ENCODE measurements around the gene ANGPTL8. TPM values are rescaled to one million over a fixed set of nuclear protein-coding genes. Genes with fewer than 3 reads are reported as not detected.

ANGPTL8 gene
- total RNA-seq, 6 donors from 2014 or later: 5.2 TPM; not detected in 5

- Histone ChIP-seq H3K36me3 (peaks cover 0 to 90% (median 21%) of the 10 kb centered on the region in 4 donors), H3K27me3 (no peaks in the 10 kb centered on the region), H3K9me3 (no peaks in the 10 kb centered on the region), H3K4me1 (peaks cover 0 to 16% (median 13%) of the 10 kb centered on the region in 4 donors), H3K27ac (no peak overlapping the region), H3K4me3 (no peak overlapping the region)
- no peak for TF ChIP-seq CTCF (IDR thresholded peaks at IDR 0.05)
- TF ChIP-seq POLR2AphosphoS5 (IDR thresholded peaks at IDR 0.05): no peak
- no peak for TF ChIP-seq POLR2A (IDR thresholded peaks at IDR 0.05)
- TF ChIP-seq EP300 (IDR thresholded peaks at IDR 0.05): no peak
- ATAC-seq (ENCODE audit: low FRiP score in 2 of 2) (no peak), DNase-seq (no peak)
- WGBS, 2 donors: 79 to 84% methylated on average over 9 of the region's 9 CpGs
Observed at GRCh38 chr19:11205939-11206570, 33.4 kb upstream of the ANGPTL8 start.

- TF ChIP-seq CTCF (IDR thresholded peaks at IDR 0.05) (no peak), EP300 (IDR thresholded peaks at IDR 0.05) (no peak), POLR2A (IDR thresholded peaks at IDR 0.05) (no peak), POLR2AphosphoS5 (IDR thresholded peaks at IDR 0.05) (no peak)
- peaks cover 0 to 11% (median 6%) of the 10 kb centered on the region in 4 donors for H3K4me1 ChIP-seq
- H3K4me3 ChIP-seq: no peak overlapping the region
- DNase-seq: peak in 1 of 2 donors; percentile 86
- peaks cover 0 to 87% (median 28%) of the 10 kb centered on the region in 4 donors for H3K36me3 ChIP-seq
- no peak overlapping the region for H3K27ac ChIP-seq
- 84 to 88% methylated on average over 34 to 36 of the region's 38 CpGs for WGBS, 2 donors
- H3K9me3 ChIP-seq: no peaks in the 10 kb centered on the region
- ATAC-seq (ENCODE audit: low FRiP score in 2 of 2): peak in 1 of 2 donors; percentile 42
- H3K27me3 ChIP-seq: no peaks in the 10 kb centered on the region
Observed at GRCh38 chr19:11208561-11209471, 30.6 kb upstream of the ANGPTL8 start.

DNA sequence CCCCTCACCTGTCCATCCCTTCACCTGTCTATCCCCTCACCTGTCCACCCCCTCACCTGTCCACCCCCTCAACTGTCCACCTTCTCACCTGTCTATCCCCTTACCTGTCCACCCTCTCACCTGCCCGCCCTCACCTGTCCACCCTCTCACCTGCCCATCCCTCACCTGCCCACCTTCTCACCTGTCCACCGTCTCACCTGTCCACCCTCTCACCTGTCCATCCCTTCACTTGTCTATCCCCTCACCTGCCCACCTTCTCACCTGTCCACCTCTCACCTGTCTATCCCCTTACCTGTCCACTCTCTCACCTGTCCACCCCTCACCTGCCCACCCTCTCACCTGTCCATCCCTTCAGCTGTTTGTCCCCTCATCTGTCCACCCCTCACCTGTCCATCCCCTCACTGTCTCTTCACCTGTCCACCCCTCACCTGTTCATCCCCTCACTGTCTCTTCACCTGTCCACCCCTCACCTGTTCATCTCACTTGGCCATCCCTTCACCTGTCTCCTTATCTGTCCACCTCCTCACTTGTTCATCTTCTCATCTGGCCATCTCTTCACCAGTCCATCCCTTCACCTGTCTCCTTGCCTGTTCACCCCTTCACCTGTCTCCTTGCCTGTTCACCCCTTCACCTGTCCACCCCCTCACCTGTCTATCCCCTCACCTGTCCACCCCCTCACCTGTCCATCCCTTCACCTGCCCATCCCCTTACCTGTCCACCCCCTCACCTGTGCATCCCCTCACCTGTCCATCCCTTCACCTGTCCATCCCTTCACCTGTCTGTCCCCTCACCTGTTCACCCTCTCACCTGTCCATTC is 29.4 kb upstream of the ANGPTL8 start:
- no peak overlapping the region for H3K4me3 ChIP-seq
- peaks cover 0 to 86% (median 38%) of the 10 kb centered on the region in 4 donors for H3K36me3 ChIP-seq
- no peaks in the 10 kb centered on the region for H3K27me3 ChIP-seq
- ATAC-seq (ENCODE audit: low FRiP score in 2 of 2): no peak
- WGBS, 2 donors: 60 to 71% methylated on average over 2 of the region's 2 CpGs
- H3K9me3 ChIP-seq: no peaks in the 10 kb centered on the region
- TF ChIP-seq POLR2AphosphoS5 (IDR thresholded peaks at IDR 0.05) (no peak), EP300 (IDR thresholded peaks at IDR 0.05) (no peak), POLR2A (IDR thresholded peaks at IDR 0.05) (no peak), CTCF (IDR thresholded peaks at IDR 0.05) (no peak)
- no peaks in the 10 kb centered on the region for H3K4me1 ChIP-seq
- no peak for DNase-seq
- H3K27ac ChIP-seq: peak overlapping the region in 1 of 4 donors; percentile 27

DNA sequence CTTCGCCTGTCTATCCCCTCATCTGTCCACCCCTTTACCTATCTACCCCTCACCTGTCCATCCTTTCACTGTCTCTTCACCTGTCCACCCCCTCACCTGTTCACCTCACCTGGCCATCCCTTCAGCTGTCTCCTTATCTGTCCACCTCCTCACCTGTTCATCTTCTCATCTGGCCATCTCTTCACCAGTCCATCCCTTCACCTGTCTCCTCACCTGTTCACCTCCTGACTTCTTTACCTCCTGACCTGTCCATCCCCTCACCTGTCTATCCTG is 28.8 kb upstream of the ANGPTL8 start:
- Histone ChIP-seq H3K36me3 (peaks cover 0 to 90% (median 43%) of the 10 kb centered on the region in 4 donors), H3K9me3 (no peaks in the 10 kb centered on the region), H3K4me3 (no peak overlapping the region), H3K27me3 (no peaks in the 10 kb centered on the region), H3K27ac (no peak overlapping the region), H3K4me1 (no peaks in the 10 kb centered on the region)
- DNase-seq (no peak), ATAC-seq (ENCODE audit: low FRiP score in 2 of 2) (no peak)
- no peak for TF ChIP-seq POLR2A (IDR thresholded peaks at IDR 0.05)
- TF ChIP-seq POLR2AphosphoS5 (IDR thresholded peaks at IDR 0.05): no peak
- no peak for TF ChIP-seq CTCF (IDR thresholded peaks at IDR 0.05)
- no peak for TF ChIP-seq EP300 (IDR thresholded peaks at IDR 0.05)
- 86 to 100% methylated on average over 1 of the region's 1 CpG for WGBS, 2 donors
